NCI-H187 treated with DMSO at 0.1 percent for 48 hours (cell line): ENCODE data around the gene RPL29.

Source experiments
- DNase-seq: peaks from one replicate; lab custom pipeline; 2025; lab: John Stamatoyannopoulos, UW

RPL29 gene

GRCh38 chr3:52025453-52025852 is 29.8 kb upstream of the RPL29 start:
- no peak for DNase-seq

DNA sequence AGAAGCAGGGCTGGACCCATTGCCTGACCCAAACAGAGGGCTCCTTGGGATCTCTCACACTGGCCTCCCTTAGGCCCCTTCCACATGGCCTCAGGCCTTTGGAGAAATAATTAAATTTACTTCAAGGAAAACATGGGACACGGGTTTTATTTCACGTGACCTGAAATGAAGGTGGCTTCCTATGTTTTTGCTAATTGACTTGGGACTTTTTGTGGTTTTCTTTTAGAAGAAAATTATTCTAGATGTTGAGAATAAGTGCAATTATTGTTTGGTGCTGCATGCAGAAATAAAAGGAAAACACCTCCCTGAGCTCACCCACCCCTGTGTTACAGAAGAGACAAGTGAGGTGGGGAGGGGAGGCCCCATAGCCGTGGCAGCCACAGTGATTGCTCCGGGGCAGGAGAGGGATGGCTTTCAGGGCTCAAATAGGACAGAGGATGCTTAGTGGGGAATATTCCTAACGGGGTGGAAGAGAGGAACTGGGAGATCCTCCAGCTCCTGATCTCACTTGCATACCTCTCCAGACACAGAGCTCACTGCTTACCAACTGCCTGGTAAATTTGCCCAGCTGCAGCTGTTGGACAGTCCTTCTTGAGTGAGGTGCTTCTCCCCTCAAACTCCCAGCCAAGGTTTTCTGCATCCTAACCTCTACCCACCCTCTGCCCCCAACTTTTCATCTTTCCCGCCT is 29.2 kb upstream of the RPL29 start:
- DNase-seq: no peak

GRCh38 chr3:52023860-52024764 is 28.4 kb upstream of the RPL29 start:
- no peak for DNase-seq

DNA sequence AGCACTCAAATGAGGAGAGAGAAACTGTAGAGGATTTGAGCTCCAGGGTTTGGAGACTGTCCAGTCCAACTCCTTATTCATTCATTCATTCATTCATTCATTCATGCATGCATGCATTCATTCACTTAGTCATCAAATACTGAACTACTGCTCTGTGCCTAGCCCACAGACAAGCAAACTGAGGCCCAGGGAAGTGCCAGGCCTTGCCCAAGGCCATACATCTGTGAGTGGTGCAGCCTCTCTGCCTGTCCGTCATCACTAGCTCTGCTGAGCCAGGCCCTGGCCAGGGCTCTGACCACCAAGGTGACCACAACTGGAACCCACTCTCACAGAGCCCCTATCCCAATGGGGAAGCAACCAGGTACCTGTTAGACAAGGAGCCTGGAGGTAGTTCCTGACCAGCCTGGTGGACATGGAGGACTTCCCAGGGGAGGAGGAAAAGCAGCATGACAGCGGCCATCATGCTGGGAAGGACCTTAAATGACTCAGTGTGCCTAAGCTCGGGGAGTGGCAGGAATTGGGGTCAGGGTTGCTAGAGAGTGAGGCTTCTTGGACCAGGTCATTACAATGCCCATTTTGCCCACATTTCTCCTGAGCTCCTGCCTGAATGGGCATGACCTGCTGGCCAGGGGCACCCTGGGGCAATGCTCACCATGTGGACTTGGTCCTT is 27.5 kb upstream of the RPL29 start:
- no peak for DNase-seq

GRCh38 chr3:52022323-52023100 is 26.8 kb upstream of the RPL29 start:
- DNase-seq: no peak

DNA sequence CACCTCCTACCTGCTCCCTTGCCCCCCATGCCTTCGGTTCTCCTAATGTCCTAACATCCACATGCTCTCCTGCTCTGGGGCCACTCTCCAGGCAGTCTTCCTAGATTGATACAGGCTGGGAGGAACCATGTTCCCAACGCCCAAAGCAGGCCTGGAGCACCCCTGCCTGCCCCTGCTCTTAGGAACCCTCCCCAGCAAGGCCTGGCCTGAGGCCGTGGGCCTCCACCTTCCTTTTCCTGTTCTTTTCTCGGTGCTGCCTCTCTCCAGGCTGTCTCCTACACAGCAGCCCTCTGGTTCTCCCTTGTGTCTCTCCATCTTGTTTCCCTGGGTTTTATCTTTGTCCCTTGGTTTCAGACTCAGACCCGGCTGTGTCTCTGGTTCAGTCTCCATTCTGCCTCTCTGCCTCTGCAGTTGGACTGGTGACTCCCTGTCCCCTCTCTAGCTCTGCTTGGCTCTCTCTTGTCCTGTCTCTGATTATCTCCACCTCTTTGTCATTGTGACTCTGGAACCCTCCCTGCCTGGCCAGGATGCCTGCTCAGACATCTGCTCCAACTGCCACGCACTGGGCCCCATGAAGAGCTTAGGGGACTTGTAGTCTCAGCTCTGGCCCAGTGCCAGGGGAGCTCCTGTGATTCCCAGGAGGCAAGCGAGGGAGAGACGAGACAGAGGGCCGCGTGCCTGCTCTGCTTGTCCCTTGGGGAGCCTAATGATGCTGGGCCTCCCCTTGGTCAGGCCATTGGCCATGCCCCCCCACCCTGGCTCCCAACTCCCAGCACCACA is 26.0 kb upstream of the RPL29 start:
- DNase-seq: no peak

DNA sequence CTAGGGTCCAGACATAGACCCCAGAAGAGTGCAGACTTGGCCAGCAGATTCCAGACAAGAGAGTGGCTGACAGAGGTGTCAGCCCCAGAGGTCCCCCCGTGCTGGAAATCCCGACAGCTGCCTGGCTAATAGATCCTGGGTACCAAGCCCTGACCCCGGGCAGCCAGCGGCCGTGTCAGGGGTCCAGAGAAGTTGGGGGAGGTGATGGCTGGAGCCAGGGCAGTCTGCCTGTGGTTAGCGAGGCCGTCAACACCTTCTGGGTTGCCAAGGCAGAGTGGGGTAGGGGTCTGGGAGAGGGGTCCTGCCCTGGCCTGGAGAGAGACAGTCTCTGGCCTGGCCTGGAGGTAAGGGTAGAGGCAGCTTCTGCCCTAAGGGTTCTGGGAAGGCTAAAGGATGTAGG is 25.1 kb upstream of the RPL29 start:
- no peak for DNase-seq

DNA sequence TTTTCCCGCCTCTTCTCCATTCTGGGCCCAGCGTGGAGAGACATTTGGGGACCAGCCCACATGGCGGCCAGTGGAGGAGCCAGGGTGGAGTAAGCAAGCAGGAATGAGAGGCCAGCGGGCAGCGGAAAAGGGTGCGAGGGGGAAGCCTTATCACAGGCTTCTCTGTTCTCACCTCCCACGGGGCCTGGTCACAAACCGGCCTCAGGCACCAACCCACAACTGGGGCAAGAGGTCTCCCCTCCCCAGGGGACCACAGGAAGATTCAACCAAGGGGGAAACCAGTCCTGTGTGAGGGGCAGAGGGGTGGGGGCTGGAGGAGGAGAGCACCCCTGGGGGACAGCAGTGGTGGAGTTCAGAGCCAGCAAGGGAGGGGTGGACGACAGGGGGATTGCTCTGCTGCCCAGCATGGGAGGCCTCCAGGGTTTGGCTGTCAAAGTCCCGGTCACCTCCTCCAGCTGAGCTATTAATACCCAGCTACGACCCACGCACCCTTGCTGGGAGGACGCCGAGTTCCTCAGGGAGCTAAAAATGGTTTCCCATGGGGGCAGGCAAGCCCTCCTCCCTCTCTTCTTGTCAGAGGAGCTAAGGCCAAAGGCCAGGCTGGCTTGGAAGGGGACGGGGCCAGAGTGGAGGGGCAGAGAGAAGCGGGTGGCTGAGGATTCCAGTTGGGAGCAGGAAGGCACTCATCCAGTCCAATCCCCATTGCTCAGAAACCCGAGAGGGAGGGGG is 23.8 kb upstream of the RPL29 start:
- DNase-seq: no peak

- DNase-seq: no peak
Measured at GRCh38 chr3:52018319-52019000, 22.8 kb upstream of the RPL29 start.

- no peak for DNase-seq
Measured at GRCh38 chr3:52017586-52017985, 21.9 kb upstream of the RPL29 start.

DNA sequence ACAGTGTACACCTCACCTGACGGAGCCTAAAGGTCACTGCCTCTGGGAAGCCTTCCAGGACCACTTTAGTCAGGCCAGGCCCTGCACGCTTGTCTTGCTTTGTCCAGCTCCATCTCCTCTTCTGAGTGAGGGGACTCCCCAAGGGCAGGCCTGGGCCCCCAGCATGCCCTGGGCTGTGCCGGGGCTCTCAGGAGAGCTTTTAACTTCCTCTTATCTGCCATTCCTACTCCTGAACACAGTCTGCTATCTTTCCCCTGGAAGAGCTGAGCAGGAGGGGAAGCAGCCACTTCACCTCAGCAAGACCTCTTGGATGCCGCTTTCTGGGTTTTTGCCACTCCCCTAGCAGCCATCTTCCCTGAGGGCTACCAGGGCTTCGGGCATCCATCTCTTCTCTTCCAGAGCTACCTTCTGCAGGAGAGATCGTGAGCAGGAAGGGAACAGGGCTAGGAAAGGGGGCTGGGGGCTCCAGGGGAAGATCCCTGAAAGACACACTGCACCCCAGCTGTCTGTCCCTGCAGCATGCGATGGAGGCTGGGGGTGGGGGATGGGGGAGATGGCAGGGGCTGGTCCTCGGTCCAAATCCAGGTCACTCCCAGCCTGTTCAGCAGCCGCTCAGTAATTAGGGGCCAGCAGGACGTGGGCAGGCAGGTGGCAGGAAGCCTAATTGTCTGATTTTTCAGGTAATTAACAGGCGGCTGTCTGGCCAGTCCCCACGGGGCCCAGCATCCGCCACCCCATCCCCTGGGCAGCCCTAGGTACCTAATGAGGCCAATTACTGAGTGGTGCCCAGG is 19.9 kb upstream of the RPL29 start:
- no peak for DNase-seq

DNA sequence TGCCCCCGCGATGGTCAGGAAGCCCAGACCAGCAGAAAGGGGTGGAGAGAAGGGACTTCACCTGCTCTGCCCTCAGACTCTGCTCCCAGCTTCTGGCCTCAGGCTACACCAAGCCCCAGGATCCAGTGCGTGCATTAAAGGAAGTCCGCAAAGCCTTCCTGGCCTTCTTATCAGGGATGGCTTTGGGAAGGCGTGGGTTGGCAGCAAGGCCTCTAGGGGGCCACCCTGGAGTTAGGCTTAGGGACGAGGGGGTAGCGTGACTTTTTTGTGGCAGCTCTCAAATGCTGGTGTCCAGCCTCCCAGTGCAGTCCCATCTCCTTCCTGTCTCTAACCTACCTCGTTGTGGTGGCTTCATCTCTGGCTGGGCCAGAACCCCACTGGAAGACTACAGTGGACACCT is 18.9 kb upstream of the RPL29 start:
- no peak for DNase-seq

DNA sequence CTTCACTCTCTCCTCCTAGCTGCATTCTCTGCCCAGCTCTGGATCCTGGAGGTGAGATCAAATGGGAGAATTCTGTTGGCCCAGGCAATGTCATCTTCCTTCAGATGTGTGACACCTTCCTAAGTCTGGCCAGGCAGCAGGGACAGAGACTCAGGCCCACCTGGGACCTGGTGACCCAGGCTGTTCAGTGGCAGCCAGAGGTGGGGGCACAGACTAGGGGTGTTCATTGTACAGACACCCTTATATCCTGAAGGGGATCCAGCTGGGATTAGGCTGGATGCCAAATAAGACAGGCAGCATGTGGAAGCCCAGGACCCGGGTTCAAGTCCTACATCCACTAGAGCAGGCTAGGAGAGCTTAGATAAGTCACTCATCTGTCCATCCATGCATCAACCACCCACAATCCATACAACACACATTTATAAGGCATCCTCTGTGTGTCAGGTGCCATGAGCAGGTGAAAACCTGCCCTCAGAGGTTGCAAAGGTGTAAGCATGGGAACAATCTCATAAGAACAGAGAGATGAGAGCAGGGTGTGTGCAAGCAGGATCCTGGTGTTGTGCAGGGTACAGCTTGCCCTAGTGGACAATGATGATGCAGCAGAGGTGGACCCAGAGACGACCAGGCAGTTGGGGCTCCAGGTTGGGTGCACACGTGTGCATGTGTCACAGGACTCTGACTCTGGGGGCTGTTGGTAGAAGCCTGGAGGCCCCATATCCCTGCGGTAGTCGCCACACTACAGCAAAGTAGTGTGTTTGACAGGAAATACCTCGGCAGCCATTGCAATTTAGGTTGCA is 18.3 kb upstream of the RPL29 start:
- no peak for DNase-seq

DNA sequence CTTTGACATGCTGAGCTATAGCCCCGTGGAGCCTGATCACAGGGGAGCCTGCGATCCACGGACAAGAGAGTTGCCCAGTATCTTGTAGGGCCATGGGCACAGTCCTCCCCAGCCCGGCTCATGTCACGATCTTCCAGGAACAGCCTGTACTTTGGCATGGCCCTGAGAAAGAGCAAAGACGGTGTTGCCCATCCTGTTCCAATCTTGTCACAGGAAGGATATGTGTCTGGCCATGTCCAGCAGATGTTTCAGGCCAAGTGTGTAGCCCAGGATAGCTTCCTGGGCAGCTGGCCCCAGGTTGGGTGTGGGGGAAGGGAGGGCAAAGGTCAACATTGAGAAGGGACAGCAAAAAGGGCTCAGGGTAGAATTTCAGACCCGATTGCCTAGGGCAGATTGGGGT is 17.0 kb upstream of the RPL29 start:
- DNase-seq: no peak

DNA sequence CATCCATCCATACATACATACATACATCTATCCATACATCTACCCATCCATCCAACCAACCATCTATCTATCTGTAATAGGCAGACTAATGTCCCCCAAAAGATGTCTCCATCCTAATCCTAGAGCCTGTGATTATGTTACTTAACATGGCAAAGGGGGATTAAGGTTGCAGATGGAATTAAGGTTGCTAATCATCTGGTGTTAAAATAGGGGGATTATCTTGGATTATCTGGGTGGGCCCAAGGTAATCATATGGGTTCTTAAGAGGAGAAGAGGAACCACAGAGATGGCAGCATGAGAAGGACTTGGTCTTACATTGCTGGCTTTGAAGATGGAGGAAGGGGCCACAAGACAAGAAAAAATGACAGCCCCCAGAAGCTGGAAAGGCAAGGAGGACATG is 14.7 kb upstream of the RPL29 start:
- DNase-seq: no peak

- DNase-seq: no peak
Measured at GRCh38 chr3:52007291-52007690, 11.6 kb upstream of the RPL29 start.

DNA sequence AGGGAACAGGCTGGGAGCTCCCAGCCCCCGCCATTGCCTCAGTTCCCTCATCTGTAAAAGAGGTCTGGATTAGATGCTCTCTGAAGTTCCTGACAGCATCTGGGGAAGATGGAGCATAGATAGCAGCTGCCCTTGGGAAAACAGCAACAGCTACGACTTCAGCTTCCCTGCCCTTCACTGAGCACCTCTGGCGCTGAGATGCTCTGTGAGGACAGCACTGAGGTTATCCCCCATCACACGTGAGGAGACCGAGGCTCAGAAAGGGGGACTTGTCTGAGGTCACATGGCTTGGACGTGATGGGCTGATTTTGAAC is 11.1 kb upstream of the RPL29 start:
- DNase-seq: no peak

GRCh38 chr3:52006017-52006819 is 10.5 kb upstream of the RPL29 start:
- no peak for DNase-seq
